Thymus (tissue), 11 donors: ENCODE results near the gene URAD. TPM values are rescaled to one million over a fixed set of nuclear protein-coding genes. Genes with fewer than 3 reads are reported as not detected.
"Not testable (repeated sequence)": the region's sequence is repeated elsewhere in the genome, so short reads cannot be mapped to it uniquely, and the experiment has no call there.

Experiments
- DNase-seq, 9 donors: peaks; one replicate each; pipeline ENCODE4 v3.0.0-alpha.2; 2013; ENCODE audit warnings: low spot score in 9 of 9, low read depth in 6 of 9, missing footprints in 1 of 9
- H3K27ac ChIP-seq, 2 donors: one replicate each; pipeline ENCODE4 v1.5.1; 2013; ENCODE audit warnings: control low read depth in 1 of 2, low read depth in 1 of 2, low read length in 1 of 2, mild to moderate bottlenecking in 1 of 2, moderate library complexity in 1 of 2
- H3K27me3 ChIP-seq, 2 donors: one replicate each; pipeline ENCODE4 v1.5.1; 2013; ENCODE audit warnings: low read length in 1 of 2; ENCODE audit not compliant: control insufficient read depth in 2 of 2, insufficient read depth in 1 of 2
- H3K36me3 ChIP-seq, 2 donors: one replicate each; pipeline ENCODE4 v1.5.1; 2013; ENCODE audit warnings: low read length in 1 of 2, mild to moderate bottlenecking in 1 of 2, moderate library complexity in 1 of 2; ENCODE audit not compliant: control insufficient read depth in 2 of 2, insufficient read depth in 2 of 2
- H3K4me1 ChIP-seq, 2 donors: one replicate each; pipeline ENCODE4 v1.5.1; 2013; ENCODE audit warnings: low read length in 2 of 2; ENCODE audit not compliant: control insufficient read depth in 2 of 2, insufficient read depth in 2 of 2
- H3K4me3 ChIP-seq, 2 donors: one replicate each; pipeline ENCODE4 v1.5.1; 2013; ENCODE audit warnings: low read length in 2 of 2, control low read depth in 1 of 2, mild to moderate bottlenecking in 1 of 2
- H3K9me3 ChIP-seq, 2 donors: one replicate each; pipeline ENCODE4 v1.5.1; 2013; ENCODE audit warnings: low read length in 1 of 2, mild to moderate bottlenecking in 1 of 2; ENCODE audit not compliant: control insufficient read depth in 2 of 2, insufficient read depth in 1 of 2
- WGBS: extraction: QIAGEN DNeasy Blood & Tissue Kit; methylation state at CpG from one replicate; pipeline ENCODE4 v1.1.7; 2013; 5-methylcytosine and 5-hydroxymethylcytosine counted together
- polyA plus RNA-seq: library from polyadenylated mRNA; stranded (reverse); fragments of 200-250 nt; gene quantifications from one replicate; pipeline ENCODE4 v1.2.3, GENCODE V29; 2013
- total RNA-seq: library from RNA; stranded (reverse); fragments of 120-200 nt; gene quantifications from one replicate; pipeline ENCODE4 v1.2.4, GENCODE V29; 2013
- donor health status: healthy.

The URAD gene
- total and polyA plus RNA-seq, 2 donors: 0.38 to 0.39 TPM

DNA sequence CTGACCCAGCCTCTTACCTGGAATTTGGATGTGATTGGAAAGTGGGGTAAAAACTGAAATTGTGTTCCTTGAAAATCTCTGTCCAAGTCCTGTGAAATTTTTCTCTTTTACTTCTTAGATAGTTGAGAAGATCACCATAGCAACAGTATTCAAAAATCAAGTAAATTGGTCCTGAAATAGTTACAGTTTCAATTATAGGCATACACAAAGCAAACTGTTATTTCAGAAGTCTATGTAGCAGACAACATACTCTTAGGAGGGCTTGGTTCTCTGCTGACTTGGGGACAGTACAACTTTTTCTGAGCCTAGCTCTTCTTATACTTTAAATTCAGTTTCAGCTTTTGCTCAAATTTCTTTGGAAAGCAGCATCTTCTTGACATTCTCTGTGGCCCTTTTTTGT is 38.6 kb upstream of the URAD start:
- no peak overlapping the region for H3K4me3 ChIP-seq
- H3K9me3 ChIP-seq: no peaks in the 10 kb centered on the region
- no peaks in the 10 kb centered on the region for H3K4me1 ChIP-seq
- no peaks in the 10 kb centered on the region for H3K36me3 ChIP-seq
- H3K27me3 ChIP-seq: no peaks in the 10 kb centered on the region
- no peak for DNase-seq
- no peak overlapping the region for H3K27ac ChIP-seq

DNA sequence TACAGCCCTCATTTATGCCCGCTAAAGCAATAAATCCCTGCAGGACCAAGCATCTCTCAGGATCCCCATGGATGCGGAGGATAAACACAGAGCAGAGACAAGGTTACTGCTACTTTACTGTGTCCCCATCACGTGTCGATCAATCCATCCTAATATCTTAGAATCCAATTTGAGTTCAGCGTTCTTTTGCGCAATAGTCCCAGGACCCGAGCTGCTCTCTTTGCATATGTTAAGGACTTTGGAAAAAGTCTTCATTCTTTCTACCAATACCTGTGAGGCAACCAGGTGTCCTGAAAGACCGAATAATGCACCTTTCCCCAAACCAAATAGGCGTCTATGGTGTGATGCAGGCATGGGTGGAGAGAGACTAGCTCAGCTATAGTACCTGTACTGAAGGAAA is 38.0 kb upstream of the URAD start:
- no peaks in the 10 kb centered on the region for H3K9me3 ChIP-seq
- H3K27me3 ChIP-seq: no peaks in the 10 kb centered on the region
- 98% methylated on average over 9 of the region's 9 CpGs for WGBS

DNA sequence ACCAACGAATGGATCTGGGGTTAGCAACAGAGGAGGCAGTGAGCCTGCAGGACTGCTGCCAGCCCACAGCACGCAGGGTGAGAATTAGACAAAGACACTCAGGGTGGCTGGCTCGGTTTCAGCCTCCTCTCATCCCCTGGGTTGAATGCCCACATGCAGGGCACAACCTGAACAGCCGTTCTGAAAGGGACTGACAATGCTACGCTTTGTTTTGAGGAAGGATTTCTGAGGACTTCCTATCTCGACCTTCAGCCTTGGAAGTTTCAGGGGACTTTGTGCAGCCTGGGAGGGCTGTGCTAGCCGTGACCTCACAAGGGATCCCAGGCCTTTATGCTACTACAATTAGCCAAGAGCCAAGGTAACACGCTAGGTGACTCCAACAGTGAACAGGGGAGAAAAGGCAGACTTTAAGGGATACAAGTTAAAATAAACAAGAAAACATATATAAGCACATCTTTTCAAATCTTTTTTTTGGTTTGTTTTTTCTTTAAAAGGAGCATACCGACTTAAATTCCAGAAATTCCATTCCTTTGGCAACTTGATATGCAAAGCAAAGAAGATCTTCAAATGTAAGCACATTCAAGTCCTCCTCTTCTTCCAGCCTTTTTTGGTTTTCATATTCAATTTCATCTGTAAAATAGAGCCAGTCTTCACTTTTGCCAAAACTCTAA is 34.5 kb upstream of the URAD start:
- Histone ChIP-seq H3K4me3 (no peak overlapping the region), H3K9me3 (no peaks in the 10 kb centered on the region), H3K27me3 (no peaks in the 10 kb centered on the region), H3K36me3 (no peaks in the 10 kb centered on the region), H3K4me1 (no peaks in the 10 kb centered on the region), H3K27ac (no peak overlapping the region)
- 92% methylated on average over 9 of the region's 9 CpGs for WGBS
- no peak for DNase-seq

More for the DNA sequence above, 38.0 kb upstream of the URAD start:
- Histone ChIP-seq H3K4me1 (no peaks in the 10 kb centered on the region), H3K4me3 (no peak overlapping the region), H3K27ac (no peak overlapping the region), H3K36me3 (no peaks in the 10 kb centered on the region)
- DNase-seq: no peak

DNA sequence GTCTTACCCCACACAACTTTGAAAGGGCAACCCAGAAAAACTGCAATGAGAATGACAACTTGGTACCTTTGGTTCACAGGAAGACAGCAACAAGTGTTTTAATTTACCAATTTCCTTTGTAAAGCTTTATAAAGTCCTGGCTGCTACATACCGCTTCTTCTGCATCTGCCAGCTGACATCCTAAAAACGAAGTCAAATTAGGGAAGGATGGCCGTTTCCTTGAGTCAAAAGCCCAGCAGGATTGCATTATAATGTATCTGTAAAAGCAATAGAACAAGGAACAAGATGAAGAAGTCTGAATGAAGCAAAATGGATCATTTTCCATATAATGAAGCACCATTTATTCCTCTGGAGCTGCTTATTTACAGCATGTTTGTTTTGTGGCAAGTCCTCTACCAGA is 25.8 kb upstream of the URAD start:
- H3K9me3 ChIP-seq: no peaks in the 10 kb centered on the region
- no peak for DNase-seq
- H3K4me1 ChIP-seq: no peaks in the 10 kb centered on the region
- H3K27ac ChIP-seq: no peak overlapping the region
- H3K36me3 ChIP-seq: no peaks in the 10 kb centered on the region
- no peak overlapping the region for H3K4me3 ChIP-seq
- 93% methylated on average over 3 of the region's 3 CpGs for WGBS
- no peaks in the 10 kb centered on the region for H3K27me3 ChIP-seq

DNA sequence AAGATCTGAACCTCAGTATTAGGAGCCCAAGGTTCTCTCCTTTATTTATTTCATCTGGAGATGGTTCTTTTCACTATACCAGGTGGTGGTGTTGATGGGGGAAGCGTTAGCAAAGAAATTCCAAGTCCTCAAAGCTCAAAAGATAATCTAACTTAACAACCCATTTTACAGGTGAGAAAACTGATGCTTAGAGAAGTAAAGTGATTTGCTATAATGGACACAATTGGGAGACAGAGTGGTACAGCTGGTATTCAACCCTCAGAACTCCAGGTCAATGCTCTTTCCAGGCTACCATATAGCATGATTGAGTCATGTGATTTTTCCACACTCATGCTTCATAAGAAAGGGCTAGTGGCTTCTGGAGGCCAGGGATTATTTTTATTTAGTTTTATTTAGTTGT is 25.0 kb upstream of the URAD start:
- no peaks in the 10 kb centered on the region for H3K9me3 ChIP-seq
- no peaks in the 10 kb centered on the region for H3K36me3 ChIP-seq
- WGBS: 98% methylated on average over 1 of the region's 1 CpG
- H3K4me3 ChIP-seq: no peak overlapping the region
- no peaks in the 10 kb centered on the region for H3K4me1 ChIP-seq
- no peak for DNase-seq
- H3K27ac ChIP-seq: peak overlapping the region in 1 of 2 donors; percentile 17
- no peaks in the 10 kb centered on the region for H3K27me3 ChIP-seq

DNA sequence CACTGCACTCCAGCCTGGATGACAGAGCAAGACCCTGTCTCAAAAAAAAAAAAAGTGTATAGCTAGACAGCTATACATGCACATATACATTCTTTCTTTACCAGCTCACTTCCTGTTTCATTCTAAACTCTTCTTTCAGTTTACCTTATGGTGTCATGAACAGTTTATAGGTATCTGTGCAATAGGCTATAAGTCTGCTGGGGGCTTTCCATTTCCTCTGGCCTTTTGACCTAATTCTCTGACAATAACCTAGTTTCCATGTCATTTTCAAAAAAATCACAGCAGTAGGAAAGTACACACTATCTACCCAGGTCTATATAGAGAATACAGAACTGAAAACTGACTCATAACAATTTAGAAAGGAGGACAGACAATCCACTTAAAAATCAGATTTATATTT is 24.4 kb upstream of the URAD start:
- H3K27me3 ChIP-seq: no peaks in the 10 kb centered on the region
- H3K9me3 ChIP-seq: no peaks in the 10 kb centered on the region
- H3K36me3 ChIP-seq: no peaks in the 10 kb centered on the region
- no peak overlapping the region for H3K27ac ChIP-seq
- H3K4me1 ChIP-seq: no peaks in the 10 kb centered on the region
- no peak overlapping the region for H3K4me3 ChIP-seq
- DNase-seq: peak in 1 of 9 donors; percentile 24

DNA sequence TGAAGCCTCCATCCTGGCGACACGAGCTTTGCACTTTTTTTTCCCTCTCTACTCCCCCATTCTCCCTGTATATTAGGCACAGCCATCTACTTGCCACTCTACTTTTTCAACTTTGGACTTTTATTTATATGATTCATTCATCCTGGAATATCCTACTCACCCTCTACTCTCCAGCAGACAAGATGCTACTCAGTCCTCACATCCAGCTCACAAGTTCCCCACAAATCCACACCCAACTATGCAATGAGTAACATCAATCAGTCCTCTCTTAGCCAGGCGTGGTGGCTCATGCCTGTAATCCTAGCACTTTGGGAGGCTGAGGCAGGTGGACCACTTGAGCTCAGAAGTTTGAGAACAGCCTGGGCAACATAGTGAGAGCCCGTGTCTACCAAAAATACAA is 23.9 kb upstream of the URAD start:
- WGBS: 98% methylated on average over 4 of the region's 4 CpGs
- no peak for DNase-seq
- Histone ChIP-seq H3K27ac (no peak overlapping the region), H3K9me3 (no peaks in the 10 kb centered on the region), H3K4me1 (no peaks in the 10 kb centered on the region), H3K27me3 (no peaks in the 10 kb centered on the region), H3K36me3 (no peaks in the 10 kb centered on the region), H3K4me3 (no peak overlapping the region)

DNA sequence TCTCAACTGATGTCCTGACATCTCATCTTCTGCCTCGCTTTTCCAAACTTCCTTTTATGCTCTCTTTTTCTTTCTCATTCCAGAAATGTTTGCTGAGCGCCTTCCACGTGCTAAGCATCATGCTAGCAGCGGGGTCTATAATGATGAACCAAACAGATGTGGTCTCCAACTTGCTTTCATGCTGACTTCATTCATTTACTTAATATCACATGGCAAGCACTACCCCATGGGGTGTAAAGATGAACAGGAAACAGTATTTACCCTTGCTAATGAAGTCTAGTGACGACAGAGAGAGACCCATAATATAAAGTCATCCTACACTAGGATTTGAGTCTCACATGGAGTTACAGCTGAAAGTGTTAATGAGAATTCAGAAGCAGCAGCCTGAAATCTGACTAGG is 21.6 kb upstream of the URAD start:
- no peaks in the 10 kb centered on the region for H3K27me3 ChIP-seq
- DNase-seq: no peak
- 97% methylated on average over 5 of the region's 5 CpGs for WGBS

DNA sequence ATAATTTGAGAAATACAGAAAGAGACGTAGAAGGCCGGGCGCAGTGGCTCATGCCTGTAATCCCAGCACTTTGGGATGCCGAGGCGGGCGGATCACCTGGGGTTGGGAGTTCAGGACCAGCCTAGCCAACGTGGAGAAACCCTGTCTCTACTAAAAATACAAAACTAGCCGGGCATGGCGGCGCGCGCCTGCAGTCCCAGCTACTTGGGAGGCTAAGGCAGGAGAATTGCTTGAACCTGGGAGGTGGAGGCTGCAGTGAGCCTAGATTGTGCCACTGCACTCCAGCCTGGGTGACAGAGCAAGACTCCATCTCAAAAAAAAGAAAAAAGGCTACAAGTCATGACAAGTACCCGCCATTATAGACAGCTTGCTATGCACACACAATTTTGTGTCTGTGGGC is 16.5 kb upstream of the URAD start:
- H3K9me3 ChIP-seq, H3K27ac ChIP-seq, DNase-seq, H3K27me3 ChIP-seq, H3K4me1 ChIP-seq, H3K4me3 ChIP-seq, H3K36me3 ChIP-seq: not testable (repeated sequence)
- 97% methylated on average over 13 of the region's 13 CpGs for WGBS

More for the DNA sequence above, 21.6 kb upstream of the URAD start:
- Histone ChIP-seq H3K9me3 (no peaks in the 10 kb centered on the region), H3K27ac (no peak overlapping the region), H3K4me1 (no peaks in the 10 kb centered on the region), H3K4me3 (no peak overlapping the region), H3K36me3 (no peaks in the 10 kb centered on the region)
